Endothelial cell (in vitro differentiated cells): Measurements from ENCODE around the gene GLYR1. TPM values are rescaled to one million over a fixed set of nuclear protein-coding genes. Genes with fewer than 3 reads are reported as not detected.

Experiments
- DNase-seq: peaks from one replicate; pipeline ENCODE4 v3.0.0; 2021; ENCODE audit warnings: low spot score
- H3K27ac Mint-ChIP-seq: one replicate; pipeline ENCODE4 v1.8.0; 2021; ENCODE audit warnings: mixed read lengths, inconsistent platforms; ENCODE audit not compliant: unreplicated experiment
- H3K27me3 Mint-ChIP-seq: one replicate; pipeline ENCODE4 v1.8.0; 2021; ENCODE audit warnings: mild to moderate bottlenecking, moderate library complexity, mixed read lengths, inconsistent platforms; ENCODE audit not compliant: unreplicated experiment
- H3K36me3 Mint-ChIP-seq: one replicate; pipeline ENCODE4 v1.8.0; 2021; ENCODE audit warnings: mild to moderate bottlenecking, low read depth, mixed read lengths, inconsistent platforms; ENCODE audit not compliant: unreplicated experiment
- H3K4me1 Mint-ChIP-seq: one replicate; pipeline ENCODE4 v1.8.0; 2021; ENCODE audit warnings: mild to moderate bottlenecking, mixed read lengths, inconsistent platforms; ENCODE audit not compliant: unreplicated experiment
- H3K4me3 Mint-ChIP-seq: one replicate; pipeline ENCODE4 v1.8.0; 2021; ENCODE audit warnings: mild to moderate bottlenecking, mixed read lengths, inconsistent platforms; ENCODE audit not compliant: unreplicated experiment
- H3K9me3 Mint-ChIP-seq: one replicate; pipeline ENCODE4 v1.8.0; 2021; ENCODE audit warnings: mixed read lengths, inconsistent platforms; ENCODE audit not compliant: unreplicated experiment
- CTCF ChIP-seq: fragments of 200-600 bp; sonication (generic); IDR thresholded peaks from one replicate; pipeline ENCODE4 v1.5.0; 2021; ENCODE audit warnings: antibody characterized with exemption; ENCODE audit not compliant: unreplicated experiment
- total RNA-seq: library from RNA; stranded (reverse); fragmentation: NEBNext Ultra II Directional; extraction: Animal tissue kit (Norgen Biotek cat#: 25700); gene quantifications from one replicate; pipeline ENCODE4 v1.2.1, GENCODE V29; 2021; ENCODE audit not compliant: unreplicated experiment

Gene GLYR1
- total RNA-seq, 1 donor from 2014 or later, result 111 TPM

DNA sequence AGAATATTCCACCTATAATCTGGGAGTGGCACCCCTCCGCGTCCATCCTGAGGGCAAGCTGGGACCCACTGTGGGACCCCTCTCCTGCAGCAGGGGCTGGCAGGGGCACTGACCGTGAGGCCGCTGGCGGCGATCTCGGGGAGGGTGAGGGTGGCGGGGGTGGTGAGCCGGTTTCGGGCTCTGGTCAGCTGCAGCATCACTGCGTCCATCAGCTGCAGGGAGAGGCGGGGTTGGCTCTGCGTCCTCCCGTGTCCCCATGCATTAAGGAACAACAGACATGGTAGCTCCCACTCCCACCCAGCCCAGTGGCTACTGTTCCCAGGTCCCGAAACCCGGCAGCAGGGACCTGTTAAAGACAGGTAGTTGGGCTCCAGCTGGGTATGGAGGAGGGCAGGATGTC, 48.6 kb downstream of the GLYR1 start:
- Mint-ChIP-seq H3K27me3 (peaks cover 2% of the 10 kb centered on the region), H3K9me3 (no peaks in the 10 kb centered on the region), H3K36me3 (peaks cover 13% of the 10 kb centered on the region), H3K27ac (no peak overlapping the region), H3K4me1 (peaks cover 10% of the 10 kb centered on the region), H3K4me3 (no peak overlapping the region)
- no peak for DNase-seq
- no peak for TF ChIP-seq CTCF

DNA sequence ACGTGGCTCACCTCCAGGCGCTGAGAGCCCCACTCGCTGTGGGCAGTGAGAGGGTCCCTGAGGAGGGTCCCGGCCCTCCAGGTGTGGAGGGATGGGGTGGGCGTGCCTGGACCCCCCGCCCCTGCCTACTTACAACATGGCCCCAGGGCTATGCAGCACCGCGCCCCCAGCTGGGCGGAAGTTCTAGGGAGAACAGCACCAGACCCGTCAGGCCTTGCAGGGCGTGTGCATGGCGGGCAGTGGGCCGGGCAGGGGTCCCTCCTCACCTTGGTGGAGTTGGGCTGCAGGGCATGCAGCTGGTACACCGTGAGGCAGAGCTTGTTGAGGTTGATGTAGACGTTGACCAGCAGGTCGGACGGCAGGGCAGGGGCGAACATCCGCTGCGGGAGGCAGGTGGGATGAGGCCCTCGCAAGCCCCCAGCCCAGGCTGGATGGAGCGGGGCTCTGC, 49.3 kb downstream of the GLYR1 start:
- DNase-seq, result no peak
- Mint-ChIP-seq H3K4me1 (peaks cover 10% of the 10 kb centered on the region), H3K36me3 (peaks cover 13% of the 10 kb centered on the region), H3K9me3 (no peaks in the 10 kb centered on the region), H3K27me3 (no peaks in the 10 kb centered on the region), H3K27ac (no peak overlapping the region), H3K4me3 (no peak overlapping the region)
- no peak for TF ChIP-seq CTCF

DNA sequence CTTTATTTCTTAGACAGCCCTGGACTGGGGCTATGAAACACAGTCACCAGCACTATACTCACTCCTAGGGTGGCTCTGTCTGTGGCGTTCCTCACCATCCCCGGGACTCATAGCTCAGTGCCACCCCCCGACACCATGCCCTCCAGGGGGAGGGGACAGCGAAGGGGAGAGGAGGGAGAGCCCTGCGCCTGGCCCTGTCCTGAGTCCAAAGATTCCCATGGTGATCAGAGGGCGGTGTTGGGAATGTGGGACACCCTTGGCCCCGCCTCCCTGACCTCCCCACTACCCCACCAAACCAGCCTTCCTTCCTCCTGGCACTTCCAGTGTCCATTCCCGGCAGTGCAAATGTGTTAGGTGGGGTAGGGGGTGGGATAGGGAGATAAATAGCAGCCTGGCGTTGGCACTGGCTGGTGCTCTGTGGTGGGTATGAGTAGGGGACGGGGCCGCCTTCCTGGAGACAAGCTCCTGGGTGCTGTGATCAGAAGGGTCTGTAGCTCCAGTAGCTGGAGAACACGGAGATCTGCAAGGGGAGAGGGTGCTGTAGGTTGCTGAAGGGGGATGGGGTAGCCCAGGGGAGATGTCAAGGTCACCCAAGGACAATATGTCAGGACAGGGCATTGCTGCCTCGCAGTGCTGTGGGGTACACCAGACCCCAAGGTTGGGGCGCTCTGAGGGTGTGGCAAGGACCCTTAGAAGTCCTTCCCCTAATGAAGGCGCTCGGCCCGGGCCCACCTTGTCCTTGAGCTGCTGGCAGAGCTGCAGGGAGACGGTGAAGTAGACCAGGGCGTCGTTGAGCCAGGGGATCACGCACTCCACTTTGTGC, 49.9 kb downstream of the GLYR1 start:
- Mint-ChIP-seq H3K9me3 (no peaks in the 10 kb centered on the region), H3K27me3 (no peaks in the 10 kb centered on the region), H3K4me3 (no peak overlapping the region), H3K27ac (no peak overlapping the region), H3K36me3 (peaks cover 13% of the 10 kb centered on the region), H3K4me1 (peaks cover 10% of the 10 kb centered on the region)
- TF ChIP-seq CTCF, result no peak
- no peak for DNase-seq

DNA sequence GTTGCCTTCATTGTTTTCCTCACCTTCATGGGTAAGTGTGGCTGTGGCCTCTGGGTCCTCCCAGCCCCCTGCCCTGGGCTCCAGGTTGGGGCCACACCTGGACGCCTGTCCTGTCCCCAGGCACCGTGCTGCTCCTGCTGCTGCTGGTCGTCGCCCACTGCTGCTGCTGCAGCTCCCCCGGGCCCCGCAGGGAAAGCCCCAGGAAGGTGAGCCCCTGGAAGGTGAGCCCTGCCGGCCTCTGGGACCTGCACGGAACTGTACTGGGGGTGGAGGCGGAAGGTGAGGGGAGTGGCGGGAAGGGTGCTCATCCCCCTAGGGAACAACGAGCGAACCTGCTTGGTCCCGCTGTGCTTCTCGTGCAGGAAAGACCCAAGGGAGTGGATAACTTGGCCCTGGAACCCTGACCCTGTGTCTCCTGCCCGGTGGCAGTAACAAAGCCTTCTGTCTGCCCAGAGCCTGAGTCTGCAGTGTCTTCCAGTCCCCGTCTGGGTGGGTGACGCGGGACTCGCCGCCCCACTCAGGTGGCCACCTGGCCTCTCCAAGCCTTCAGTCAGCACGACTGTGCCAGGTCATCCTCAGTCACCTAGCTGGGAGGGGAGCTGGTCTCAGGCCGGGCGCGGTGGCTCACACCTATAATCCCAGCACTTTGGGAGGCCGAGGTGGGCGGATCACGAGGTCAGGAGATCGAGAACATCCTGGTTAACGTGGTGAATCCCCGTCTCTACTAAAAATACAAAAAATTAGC, 51.1 kb downstream of the GLYR1 start:
- H3K9me3 Mint-ChIP-seq, result no peaks in the 10 kb centered on the region
- H3K27me3 Mint-ChIP-seq, result no peaks in the 10 kb centered on the region
- no peak overlapping the region for H3K27ac Mint-ChIP-seq
- no peak overlapping the region for H3K4me3 Mint-ChIP-seq
- H3K4me1 Mint-ChIP-seq, result peaks cover 7% of the 10 kb centered on the region
- DNase-seq, result no peak
- no peak for TF ChIP-seq CTCF
- H3K36me3 Mint-ChIP-seq, result peaks cover 13% of the 10 kb centered on the region
